GM12878 (cell line): ENCODE measurements around the gene DLG1. TPM values are rescaled to one million over a fixed set of nuclear protein-coding genes. Genes with fewer than 3 reads are reported as not detected.

ENCODE experiments used
- CHD1 ChIP-seq: IDR thresholded peaks from 2 replicates; pipeline ENCODE4 v1.6.1; 2012; ENCODE audit warnings: low read depth, low read length, improper control_type of control experiment
- HDAC2 ChIP-seq: fragments of 200-600 bp; sonication (generic); IDR thresholded peaks from 2 replicates; pipeline ENCODE4 v1.6.1; 2017
- MLLT1 ChIP-seq: fragments of 450-650 bp; IDR thresholded peaks from 2 replicates; pipeline ENCODE4 v1.6.1; 2016; ENCODE audit warnings: mild to moderate bottlenecking
- MYB ChIP-seq: fragments of 150-350 bp; IDR thresholded peaks from 2 replicates; pipeline ENCODE4 v1.6.1; 2014; ENCODE audit warnings: mild to moderate bottlenecking, low read depth, low read length, borderline replicate concordance
- NFYA ChIP-seq: IDR thresholded peaks from 2 replicates; pipeline ENCODE4 v1.6.1; 2011; ENCODE audit warnings: low read depth, mild to moderate bottlenecking, low read length, improper control_type of control experiment, borderline replicate concordance
- PKNOX1 ChIP-seq: fragments of 450-650 bp; IDR thresholded peaks from 2 replicates; pipeline ENCODE4 v1.6.1; 2016; ENCODE audit warnings: mild to moderate bottlenecking
- POLR2AphosphoS5 ChIP-seq: IDR thresholded peaks from 2 replicates; pipeline ENCODE4 v1.6.1; 2011; ENCODE audit warnings: mild to moderate bottlenecking, low read length, inconsistent platforms
- RAD21 ChIP-seq: IDR thresholded peaks from 2 replicates; pipeline ENCODE4 v1.6.1; 2011; ENCODE audit warnings: mild to moderate bottlenecking, low read depth, low read length, moderate library complexity; ENCODE audit not compliant: insufficient read depth
- RCOR1 ChIP-seq: conservative IDR thresholded peaks from 2 replicates; pipeline ENCODE4 v1.6.1; 2012; ENCODE audit warnings: low read depth, low read length, improper control_type of control experiment
- ZNF687 ChIP-seq: fragments of 450-650 bp; IDR thresholded peaks from 2 replicates; pipeline ENCODE4 v1.6.1; 2017; ENCODE audit warnings: mild to moderate bottlenecking, moderate library complexity
- polyA plus RNA-seq, 11 experiments: library from polyadenylated mRNA; depleted of rRNA in 4 of 11; unstranded in 6 of 11; stranded (reverse) in 5 of 11; fragments of >200 nt; fragmentation: Nextera tagmentation in 4 of 11; fragmentation: Illumina TruSeq in 1 of 11; extraction: Ambion mirVana in 4 of 11; extraction: Trizol in 1 of 11; gene quantifications; 1 replicate in 1 of 11; 2 replicates in 10 of 11; pipeline versions ENCODE4 v1.2.1 to v1.2.3, GENCODE V29; 2011 to 2016; ENCODE audit warnings: inconsistent platforms in 2 of 11, missing spikeins in 2 of 11, low read depth in 1 of 11
- total RNA-seq, 4 experiments: library from RNA; depleted of rRNA in 3 of 4; stranded (reverse); fragments of >200 nt in 3 of 4; fragmentation: Illumina TruSeq in 1 of 4; extraction: Trizol in 1 of 4; gene quantifications; 2 replicates each; pipeline versions ENCODE4 v1.2.1 to v1.2.3, GENCODE V29; 2013 to 2021

The DLG1 gene
- total and polyA plus RNA-seq, 10 of the 15 experiments (the other 5 are each of a cell fraction or from before 2014, with no cell fraction given), result 9.2 to 63.1 (median 40.1) TPM

- TF ChIP-seq RCOR1, result no peak
- TF ChIP-seq NFYA, result no peak
- no peak for TF ChIP-seq POLR2AphosphoS5
- peak; percentile 55; the same call in 1 of the 2 replicates for TF ChIP-seq PKNOX1
- TF ChIP-seq CHD1, result no peak
- TF ChIP-seq HDAC2, result no peak
- no peak for TF ChIP-seq MLLT1
- TF ChIP-seq ZNF687, result no peak
- TF ChIP-seq MYB, result no peak
- peak; percentile 86 for TF ChIP-seq RAD21
Measured at GRCh38 chr3:197186887-197187588, 111.4 kb downstream of the DLG1 start (continued).
